ENCODE measurements around the gene ATG9B. TPM values are rescaled to one million over a fixed set of nuclear protein-coding genes. Genes with fewer than 3 reads are reported as not detected.

ATG9B gene
- total and polyA plus RNA-seq, 9 of the 15 experiments (the other 6 are each of a cell fraction or from before 2014, with no cell fraction given) = 0.29 to 8.0 (median 2.1) TPM

GRCh38 chr7:151028948-151029501 lies 4.7 kb upstream of the ATG9B start (continued):
- TF ChIP-seq NR4A1 (CRISPR knock-in tag; IDR thresholded peaks at IDR 0.05) = no peak
- no peak for TF ChIP-seq NR4A1 (tag; IDR thresholded peaks at IDR 0.05)
- TF ChIP-seq KDM1A (IDR thresholded peaks at IDR 0.05) = peak; percentile 42 to 69; a peak in 1 of 4 replicates
- no peak; the same call in 1 of the 2 replicates for TF ChIP-seq FOSL1 (tag; conservative IDR thresholded peaks at IDR 0.05)
- TF ChIP-seq DMBX1 (CRISPR knock-in tag; IDR thresholded peaks at IDR 0.05; ENCODE audit: borderline replicate concordance) = no peak
- no peak for TF ChIP-seq HMGN3 (IDR thresholded peaks at IDR 0.05; ENCODE audit: borderline replicate concordance, extremely low read depth, insufficient read length, low read depth, low read length)
- TF ChIP-seq ZBTB7A (IDR thresholded peaks at IDR 0.05; ENCODE audit: borderline replicate concordance, control insufficient read depth, low read depth, low read length) = no peak
- TF ChIP-seq FOXJ3 (CRISPR knock-in tag; IDR thresholded peaks at IDR 0.05) = no peak
- peak; percentile 27; the same call in 1 of the 2 replicates for TF ChIP-seq IRF9 (tag; IDR thresholded peaks at IDR 0.05)
- no peak for TF ChIP-seq ZKSCAN1 (IDR thresholded peaks at IDR 0.05; ENCODE audit: low read depth, low read length)
- TF ChIP-seq TCF7 (IDR thresholded peaks at IDR 0.05; ENCODE audit: borderline replicate concordance) = no peak
- TF ChIP-seq NCOA2 (IDR thresholded peaks at IDR 0.05; ENCODE audit: partially characterized antibody in 2 of 2) = no peak
- TF ChIP-seq CBX8 (IDR thresholded peaks at IDR 0.05; ENCODE audit: borderline replicate concordance, extremely low read depth, low read depth, low read length, poor library complexity, severe bottlenecking) = no peak
- peak; percentile 81; the same call in 1 of the 2 replicates for TF ChIP-seq BCOR (IDR thresholded peaks at IDR 0.05)
- 0 out of 2 replicates have a peak, but pooled peaks have one; percentile 16 for TF ChIP-seq ZNF197 (CRISPR knock-in tag; IDR thresholded peaks at IDR 0.05; ENCODE audit: low read depth)
- peak; percentile 89 for TF ChIP-seq ZNF589 (CRISPR knock-in tag; IDR thresholded peaks at IDR 0.05; ENCODE audit: low read depth)
- TF ChIP-seq AFF1 (IDR thresholded peaks at IDR 0.05; ENCODE audit: low read depth in 1 of 2, partially characterized antibody in 2 of 2) = peak in 1 of 2 experiments; percentile 9
- no peak for TF ChIP-seq ETV1 (tag; conservative IDR thresholded peaks at IDR 0.05; ENCODE audit: low read depth)
- TF ChIP-seq HEY1 (CRISPR knock-in tag; IDR thresholded peaks at IDR 0.05; ENCODE audit: borderline replicate concordance) = peak; percentile 81; the same call in 1 of the 2 replicates
- TF ChIP-seq RBM14 (IDR thresholded peaks at IDR 0.05; ENCODE audit: borderline replicate concordance, insufficient read depth, low read depth, low read length) = no peak
- TF ChIP-seq ZSCAN32 (CRISPR knock-in tag; IDR thresholded peaks at IDR 0.05) = no peak
- no peak for TF ChIP-seq XRCC5 (IDR thresholded peaks at IDR 0.05; ENCODE audit: low read depth, low read length)
- 0 out of 4 replicates have a peak, but pooled peaks of 1 of the 2 experiments have one; percentile 3 for TF ChIP-seq ETV6 (IDR thresholded peaks at IDR 0.05; ENCODE audit: borderline replicate concordance in 1 of 2, low read depth in 2 of 2, low read length in 1 of 2)
- no peak for TF ChIP-seq ETV6 (CRISPR knock-in tag; IDR thresholded peaks at IDR 0.05; ENCODE audit: borderline replicate concordance)
